GM23338 (cell line): ENCODE data around the gene PITHD1. TPM values are rescaled to one million over a fixed set of nuclear protein-coding genes. Genes with fewer than 3 reads are reported as not detected.

Experiments
- ATAC-seq: fragments of 200-7000 bp; cut with Tn5 transposase; 3 replicates; pipeline ENCODE4 v1.9.1; 2020
- DNase-seq: peaks from one replicate; pipeline ENCODE4 v3.0.0-alpha.2; 2015; ENCODE audit warnings: low spot score
- H2AFZ ChIP-seq: fragments of 200-600 bp; sonication (generic); 2 replicates; pipeline ENCODE4 v1.8.0; 2016; ENCODE audit warnings: antibody characterized with exemption, mild to moderate bottlenecking, moderate library complexity
- H3F3A ChIP-seq: fragments of 200-600 bp; sonication (generic); replicated peaks from 2 replicates; pipeline ENCODE4 v1.8.0; 2017; ENCODE audit warnings: antibody characterized with exemption, mixed run types, low read depth
- H3K27ac ChIP-seq: fragments of 200-600 bp; sonication (generic); 2 replicates; pipeline ENCODE4 v1.6.1; 2016; ENCODE audit warnings: low read depth
- H3K27me3 ChIP-seq: fragments of 200-600 bp; sonication (generic); 2 replicates; pipeline ENCODE4 v1.8.0; 2016; ENCODE audit warnings: mild to moderate bottlenecking, mixed run types, moderate library complexity; ENCODE audit not compliant: insufficient read depth
- H3K36me3 ChIP-seq: fragments of 200-600 bp; sonication (generic); 2 replicates; pipeline ENCODE4 v1.8.0; 2016; ENCODE audit warnings: mild to moderate bottlenecking; ENCODE audit not compliant: insufficient read depth
- H3K4me1 ChIP-seq: fragments of 200-600 bp; sonication (generic); 2 replicates; pipeline ENCODE4 v1.8.0; 2016; ENCODE audit warnings: mild to moderate bottlenecking, moderate library complexity; ENCODE audit not compliant: insufficient read depth
- H3K4me2 ChIP-seq: fragments of 200-600 bp; sonication (generic); 2 replicates; pipeline ENCODE4 v1.7.1; 2017; ENCODE audit warnings: mixed run types
- H3K4me3 ChIP-seq: fragments of 200-600 bp; sonication (generic); 2 replicates; pipeline ENCODE4 v1.6.1; 2016; ENCODE audit warnings: mixed run types
- H3K79me2 ChIP-seq: fragments of 200-600 bp; sonication (generic); replicated peaks from 2 replicates; pipeline ENCODE4 v1.8.0; 2017; ENCODE audit warnings: mild to moderate bottlenecking; ENCODE audit not compliant: insufficient read depth
- H3K9me2 ChIP-seq: fragments of 200-600 bp; sonication (generic); 2 replicates; pipeline ENCODE4 v1.8.0; 2017; ENCODE audit not compliant: insufficient read depth
- H4K20me1 ChIP-seq: fragments of 200-600 bp; sonication (generic); replicated peaks from 2 replicates; pipeline ENCODE4 v1.8.0; 2017; ENCODE audit warnings: mild to moderate bottlenecking; ENCODE audit not compliant: insufficient read depth
- H3K27ac Mint-ChIP-seq: 2 replicates; pipeline ENCODE4 v1.8.0; 2020; ENCODE audit warnings: inconsistent platforms, mild to moderate bottlenecking, moderate library complexity, mixed read lengths
- H3K27me3 Mint-ChIP-seq: 3 replicates; pipeline ENCODE4 v1.8.0; 2022; ENCODE audit warnings: low read depth, mild to moderate bottlenecking, moderate library complexity, mixed read lengths, inconsistent platforms; ENCODE audit not compliant: insufficient read depth, poor library complexity
- H3K36me3 Mint-ChIP-seq: 3 replicates; pipeline ENCODE4 v1.8.0; 2021; ENCODE audit warnings: low read depth, mild to moderate bottlenecking, inconsistent platforms, moderate library complexity, mixed read lengths
- H3K4me1 Mint-ChIP-seq: 3 replicates; pipeline ENCODE4 v1.8.0; 2020; ENCODE audit warnings: mild to moderate bottlenecking, inconsistent platforms, mixed read lengths
- H3K4me3 Mint-ChIP-seq: 3 replicates; pipeline ENCODE4 v1.8.0; 2021; ENCODE audit warnings: moderate library complexity, mild to moderate bottlenecking, inconsistent platforms, mixed read lengths
- H3K9me3 Mint-ChIP-seq: 3 replicates; pipeline ENCODE4 v1.8.0; 2020; ENCODE audit warnings: moderate library complexity, mild to moderate bottlenecking, inconsistent platforms, mixed read lengths
- CREB1 ChIP-seq: fragments of 250-450 bp; sonication (Bioruptor Pico); IDR thresholded peaks from 2 replicates; pipeline ENCODE4 v1.5.0; 2020; ENCODE audit warnings: low read depth, mild to moderate bottlenecking, moderate library complexity
- CTCF ChIP-seq, 2 experiments: fragments of 200-600 bp in 1 of 2; sonication (generic) in 1 of 2; conservative IDR thresholded peaks; 2 replicates each; pipeline versions ENCODE4 v1.5.1 to v1.6.1; 2016 to 2017; ENCODE audit warnings: antibody characterized with exemption in 2 of 2, low read depth in 2 of 2, mild to moderate bottlenecking in 2 of 2, moderate library complexity in 1 of 2
- ETS1 ChIP-seq: IDR thresholded peaks from 2 replicates; pipeline ENCODE4 v1.6.1; 2016; ENCODE audit warnings: antibody characterized with exemption
- EZH2 ChIP-seq: fragments of 200-600 bp; sonication (generic); IDR thresholded peaks from one replicate; pipeline ENCODE4 v1.8.0; 2017; ENCODE audit warnings: antibody characterized with exemption, mild to moderate bottlenecking, low read depth; ENCODE audit not compliant: unreplicated experiment
- EZH2phosphoT487 ChIP-seq: fragments of 200-600 bp; sonication (generic); IDR thresholded peaks from one replicate; pipeline ENCODE4 v1.8.1; 2018; ENCODE audit warnings: antibody characterized with exemption; ENCODE audit not compliant: unreplicated experiment
- JUNB ChIP-seq: IDR thresholded peaks from one replicate; pipeline ENCODE4 v1.6.1; 2016; ENCODE audit warnings: antibody characterized with exemption; ENCODE audit not compliant: unreplicated experiment
- NANOG ChIP-seq: IDR thresholded peaks from 2 replicates; pipeline ENCODE4 v1.6.1; 2016; ENCODE audit warnings: antibody characterized with exemption, borderline replicate concordance
- POLR2AphosphoS5 ChIP-seq: IDR thresholded peaks from 2 replicates; pipeline ENCODE4 v1.6.1; 2016; ENCODE audit warnings: antibody characterized with exemption, low read depth
- REST ChIP-seq: IDR thresholded peaks from one replicate; pipeline ENCODE4 v1.6.1; 2018; ENCODE audit warnings: antibody characterized with exemption; ENCODE audit not compliant: unreplicated experiment
- STAT1 ChIP-seq: IDR thresholded peaks from one replicate; pipeline ENCODE4 v1.6.1; 2016; ENCODE audit warnings: antibody characterized with exemption; ENCODE audit not compliant: unreplicated experiment
- ZNF114 ChIP-seq: fragments of 250-450 bp; sonication (Bioruptor Pico); IDR thresholded peaks from 2 replicates; pipeline ENCODE4 v1.5.0; 2020; ENCODE audit warnings: mild to moderate bottlenecking, moderate library complexity
- ZNF331 ChIP-seq: fragments of 250-450 bp; sonication (Bioruptor Pico); IDR thresholded peaks from 2 replicates; pipeline ENCODE4 v1.5.0; 2020; ENCODE audit warnings: low read depth, mild to moderate bottlenecking, moderate library complexity
- ZNF462 ChIP-seq: fragments of 250-450 bp; sonication (Bioruptor Pico); IDR thresholded peaks from 2 replicates; pipeline ENCODE4 v1.5.0; 2020; ENCODE audit warnings: mild to moderate bottlenecking, moderate library complexity
- polyA plus RNA-seq: library from polyadenylated mRNA; unstranded; fragments of >200 nt; fragmentation: Nextera tagmentation; extraction: Ambion mirVana; gene quantifications from 2 replicates; pipeline ENCODE4 v1.2.1, GENCODE V29; 2016
- total RNA-seq: library from RNA; depleted of rRNA; stranded (reverse); fragments of >200 nt; shearing (Covaris generic); gene quantifications from 2 replicates; pipeline ENCODE4 v1.2.3, GENCODE V29; 2014

PITHD1 gene
- total and polyA plus RNA-seq, 2 experiments from 2014 or later, result 52.9 to 99.0 TPM

GRCh38 chr1:23795676-23796465, 17.7 kb downstream of the PITHD1 start:
- peaks cover 7% of the 10 kb centered on the region; the same call in 1 of the 2 replicates for H3F3A ChIP-seq
- DNase-seq, result no peak
- H2AFZ ChIP-seq, result no peak overlapping the region
- Mint-ChIP-seq H3K27ac (no peak overlapping the region), H3K36me3 (peaks cover 40% of the 10 kb centered on the region), H3K27me3 (peaks cover 19% of the 10 kb centered on the region), H3K4me3 (no peak overlapping the region; the same call in 2 of the 3 replicates), H3K4me1 (peaks cover 20% of the 10 kb centered on the region), H3K9me3 (no peaks in the 10 kb centered on the region)
- peaks cover 8% of the 10 kb centered on the region; the same call in 1 of the 2 replicates for H3K36me3 ChIP-seq
- no peaks in the 10 kb centered on the region for H3K27me3 ChIP-seq
- H3K4me3 ChIP-seq, result no peak overlapping the region
- no peak overlapping the region for H3K4me2 ChIP-seq
- H4K20me1 ChIP-seq, result 0 out of 2 replicates have a peak, but pooled peaks cover 8% of the 10 kb centered on the region
- no peak for TF ChIP-seq CTCF (conservative IDR thresholded peaks at IDR 0.05; ENCODE audit: low read depth in 2 of 2)
- TF ChIP-seq JUNB, result no peak
- no peak for TF ChIP-seq ZNF462 (CRISPR knock-in tag)
- TF ChIP-seq NANOG, result no peak
- TF ChIP-seq POLR2AphosphoS5, result no peak
- no peak for TF ChIP-seq REST
- TF ChIP-seq ETS1, result no peak
- no peak for TF ChIP-seq CREB1 (CRISPR knock-in tag)
- no peak for TF ChIP-seq ZNF331
- TF ChIP-seq STAT1, result no peak
- TF ChIP-seq EZH2phosphoT487, result no peak
- no peak for TF ChIP-seq EZH2
- no peak for TF ChIP-seq ZNF114
- no peak overlapping the region for H3K27ac ChIP-seq
- peaks cover 15% of the 10 kb centered on the region for H3K4me1 ChIP-seq
- no peak for ATAC-seq
- H3K9me2 ChIP-seq, result no peaks in the 10 kb centered on the region
- H3K79me2 ChIP-seq, result peaks cover 14% of the 10 kb centered on the region
